HG02610 (cell line): Measurements from ENCODE around the gene TRAM2.

Experiments
- ATAC-seq: cut with Tn5 transposase; IDR thresholded peaks from one replicate; pipeline ENCODE4 v1.9.1; 2021; ENCODE audit warnings: mild to moderate bottlenecking, moderate library complexity; ENCODE audit not compliant: unreplicated experiment

TRAM2 gene

DNA sequence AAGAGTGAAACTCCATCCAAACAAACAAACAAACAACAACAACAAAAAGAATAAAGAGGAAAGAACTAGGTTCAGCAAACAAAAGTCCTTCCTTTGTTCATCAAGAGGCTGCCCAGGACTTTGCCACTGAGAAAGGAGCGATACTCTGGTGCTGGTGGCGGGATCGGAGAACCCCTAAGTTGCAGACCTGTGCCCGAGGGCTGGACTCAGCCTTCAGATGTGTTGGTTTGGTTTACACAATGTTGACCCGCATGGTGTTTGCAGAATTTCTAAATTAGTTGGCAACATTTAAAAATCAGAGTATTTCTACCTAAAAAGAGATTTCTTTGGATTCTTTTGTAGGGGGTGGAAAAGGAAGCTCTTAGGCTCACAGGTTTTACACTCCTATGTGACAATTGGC lies 42.5 kb downstream of the TRAM2 start:
- ATAC-seq = no peak

DNA sequence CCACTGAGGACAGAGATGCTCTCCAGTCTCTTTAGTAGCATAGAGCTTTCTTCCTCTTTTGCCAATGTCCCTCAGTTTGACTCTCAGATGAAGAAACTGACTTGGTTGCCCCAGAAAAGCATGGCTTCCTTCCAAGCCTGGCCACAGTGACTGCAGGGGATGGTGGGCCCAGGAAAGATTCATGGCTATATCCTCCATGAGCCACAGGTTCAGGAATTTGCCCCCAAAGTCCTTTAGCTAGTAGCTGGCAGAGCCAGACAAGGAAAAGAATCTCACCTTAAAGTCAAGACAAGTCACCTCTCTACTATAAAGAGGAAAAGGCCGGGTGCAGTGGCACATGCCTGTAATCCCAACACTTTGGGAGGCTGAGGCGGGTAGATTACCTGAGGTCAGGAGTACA lies 43.4 kb downstream of the TRAM2 start:
- no peak for ATAC-seq

DNA sequence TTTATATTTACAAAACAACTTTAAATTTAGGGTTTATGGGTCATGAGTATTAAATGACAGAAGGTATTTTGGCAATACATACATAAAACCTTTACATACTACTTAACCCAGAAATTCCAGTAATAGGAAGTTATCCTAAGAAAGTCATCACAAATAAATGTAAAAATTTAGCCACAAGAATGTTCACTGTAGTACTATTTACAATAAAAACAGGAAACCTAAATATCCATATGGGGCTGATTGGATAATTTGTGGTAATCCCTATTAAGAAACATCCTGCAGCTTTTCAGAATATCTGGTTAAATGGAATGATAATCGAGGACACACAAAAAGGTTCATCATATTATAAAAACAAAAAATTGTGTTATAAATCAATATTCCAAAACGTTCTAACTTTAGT lies 44.4 kb downstream of the TRAM2 start:
- no peak for ATAC-seq

DNA sequence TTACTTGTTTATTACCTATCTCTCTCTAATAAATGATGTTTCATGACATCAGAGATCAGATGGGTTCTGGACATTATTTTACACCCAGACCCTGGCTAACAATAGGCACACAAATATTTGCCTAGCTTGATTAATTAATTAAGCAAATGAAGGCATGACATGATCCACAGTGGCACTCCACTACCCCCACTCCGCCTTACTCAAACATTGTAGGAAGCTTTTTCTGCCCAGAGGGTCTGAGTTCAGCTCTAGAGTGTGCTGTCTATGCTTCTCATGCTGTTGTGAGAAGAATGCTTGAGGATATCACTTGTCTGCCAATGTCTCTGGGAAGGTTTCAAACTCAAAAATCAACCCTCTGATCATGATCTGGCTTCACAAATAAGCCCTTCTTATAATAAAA lies 45.0 kb downstream of the TRAM2 start:
- no peak for ATAC-seq

DNA sequence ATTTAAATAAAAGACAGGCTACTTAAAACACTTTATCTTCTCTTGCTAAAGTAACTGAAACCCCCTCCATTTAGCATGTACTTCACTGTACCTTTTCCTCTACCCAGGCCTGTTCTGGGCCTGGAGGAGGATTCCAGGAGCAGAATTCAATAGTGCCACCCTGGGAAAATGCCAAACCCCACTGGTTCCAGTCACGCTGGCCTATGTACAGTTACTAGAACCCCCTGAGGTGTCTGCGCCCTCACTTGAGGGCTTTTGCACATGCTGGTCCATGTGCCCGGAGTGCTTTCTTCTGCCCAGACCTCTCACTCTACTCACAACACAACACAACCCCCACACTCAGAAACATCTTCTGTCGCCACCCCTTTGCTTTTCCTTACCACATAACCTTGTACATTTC lies 45.5 kb downstream of the TRAM2 start:
- ATAC-seq = no peak

DNA sequence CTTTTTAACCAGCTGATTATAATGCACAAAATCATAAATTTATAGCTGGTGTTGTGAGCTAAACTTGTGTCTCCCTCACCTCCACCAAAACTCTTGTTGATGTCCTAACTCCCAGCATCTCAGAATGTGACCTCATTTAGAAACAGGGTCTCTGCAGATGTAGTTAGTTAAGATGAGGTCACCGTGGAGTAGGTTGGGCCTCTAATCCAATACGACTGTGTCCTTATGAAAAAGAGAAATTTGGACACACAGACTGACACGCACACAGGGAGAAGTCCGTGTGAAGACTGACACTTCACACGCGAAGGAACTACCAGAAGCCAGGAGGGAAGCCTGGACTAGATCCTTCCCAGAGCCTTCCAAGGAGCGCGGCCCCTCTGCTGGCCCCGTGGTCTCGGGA lies 46.5 kb downstream of the TRAM2 start:
- no peak for ATAC-seq

DNA sequence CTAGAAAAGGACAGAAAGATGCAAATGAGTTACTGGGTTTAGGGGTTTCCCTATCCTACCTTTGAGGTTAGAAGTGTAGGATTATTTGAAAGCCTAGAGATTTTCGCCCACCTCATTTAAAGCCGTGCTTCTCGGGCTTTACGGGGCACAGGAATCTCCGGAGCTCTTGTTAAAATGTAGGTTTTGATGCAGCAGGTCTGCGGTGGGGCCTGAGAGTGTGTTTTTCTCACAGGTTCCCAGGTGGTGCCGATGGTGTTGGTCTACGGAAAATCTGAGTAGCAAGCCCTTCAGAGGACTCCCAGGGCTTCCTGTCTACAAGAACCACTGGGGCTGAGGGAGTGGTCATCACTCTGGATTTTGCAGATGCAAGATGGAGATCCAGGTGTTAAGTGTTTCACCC lies 47.5 kb downstream of the TRAM2 start:
- ATAC-seq = peak; percentile 59

DNA sequence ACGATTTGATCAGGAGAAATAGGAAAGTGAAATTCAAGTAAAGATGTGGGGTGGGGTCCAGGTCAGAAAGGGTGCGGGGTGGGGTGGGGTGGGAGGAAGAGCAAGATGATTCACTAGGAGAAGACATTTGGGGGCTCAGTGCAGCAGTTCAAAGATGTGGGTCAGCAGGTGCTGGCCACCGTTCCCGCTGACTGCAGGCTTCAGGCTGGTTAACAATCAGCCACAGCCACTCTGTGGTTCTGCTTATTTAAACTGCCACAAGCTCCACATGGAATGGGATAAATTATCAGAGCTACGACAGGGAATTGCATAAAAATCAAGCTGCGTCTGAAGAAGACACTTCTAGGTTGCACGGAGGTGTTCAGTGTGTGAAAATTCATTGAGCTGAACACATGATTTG lies 49.4 kb downstream of the TRAM2 start:
- no peak for ATAC-seq

DNA sequence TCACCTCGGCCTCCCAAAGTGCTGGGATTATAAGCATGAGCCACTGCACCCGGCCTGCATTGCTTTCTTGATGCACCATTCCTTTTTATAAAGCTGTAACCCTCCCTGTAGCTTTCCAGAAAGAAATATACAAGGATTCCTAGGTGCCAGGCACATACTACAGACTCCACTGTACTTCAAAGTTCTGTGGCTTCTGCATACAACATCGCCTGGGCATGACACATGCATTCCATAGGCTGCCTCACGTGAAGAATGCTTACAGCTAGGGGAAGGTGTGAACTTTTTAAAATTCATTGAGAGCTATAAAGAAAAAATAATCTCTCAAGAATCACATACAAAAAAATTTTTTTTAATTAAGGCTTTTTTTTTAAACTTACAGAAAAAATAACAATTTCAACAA lies 50.2 kb downstream of the TRAM2 start:
- no peak for ATAC-seq

DNA sequence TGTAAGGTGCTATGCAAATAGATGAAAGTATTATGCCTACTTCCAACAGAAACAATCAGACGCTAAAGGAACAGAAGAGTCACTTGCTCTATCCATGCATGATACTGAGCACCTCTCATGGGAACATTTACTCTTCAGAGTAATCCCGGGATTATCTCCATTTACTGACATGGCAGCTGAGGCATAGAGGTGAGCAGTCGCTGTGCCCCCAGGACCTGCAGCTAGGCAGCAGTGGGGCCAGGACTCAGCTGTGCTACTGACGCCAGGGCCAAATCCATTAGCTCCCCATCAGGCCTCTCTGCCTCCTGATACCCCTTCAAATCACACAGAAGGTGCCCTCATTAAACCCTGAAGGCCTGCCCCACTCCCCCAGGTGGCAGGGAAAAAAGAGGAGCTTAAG lies 51.9 kb downstream of the TRAM2 start:
- no peak for ATAC-seq

DNA sequence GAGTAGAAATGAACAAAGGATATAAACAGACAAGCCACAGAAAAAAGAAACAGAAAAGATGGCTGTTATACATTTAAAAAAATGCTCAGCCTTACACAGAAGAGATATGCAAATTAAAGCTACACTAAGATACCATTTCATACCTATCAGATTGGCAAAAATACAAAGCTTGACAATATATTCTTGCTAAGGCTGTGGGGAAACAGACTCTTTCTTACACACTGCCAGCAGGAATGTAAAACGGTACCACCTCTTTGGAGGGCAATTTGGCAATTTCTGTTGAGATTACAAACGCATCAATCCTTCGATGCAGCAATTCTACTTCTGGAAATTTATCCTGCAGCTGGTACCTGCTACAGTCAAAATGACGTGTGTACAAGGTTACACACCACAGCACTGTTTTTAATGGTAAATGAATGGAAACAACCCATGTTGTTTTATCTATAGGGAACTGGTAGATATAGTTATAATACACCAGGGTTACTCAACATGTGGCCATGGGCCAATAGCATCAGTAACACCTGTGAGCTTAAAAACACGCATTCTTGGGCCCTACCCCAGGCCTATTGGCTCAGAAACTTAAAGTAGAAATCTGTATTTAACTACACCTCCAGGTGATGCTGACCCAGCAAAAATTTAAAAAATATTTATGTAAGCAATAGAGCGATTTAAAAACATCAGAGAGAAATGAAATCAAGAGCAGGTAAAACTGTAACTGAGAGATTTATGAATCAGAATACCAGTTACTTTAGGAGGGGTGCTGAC lies 53.3 kb downstream of the TRAM2 start:
- no peak for ATAC-seq

DNA sequence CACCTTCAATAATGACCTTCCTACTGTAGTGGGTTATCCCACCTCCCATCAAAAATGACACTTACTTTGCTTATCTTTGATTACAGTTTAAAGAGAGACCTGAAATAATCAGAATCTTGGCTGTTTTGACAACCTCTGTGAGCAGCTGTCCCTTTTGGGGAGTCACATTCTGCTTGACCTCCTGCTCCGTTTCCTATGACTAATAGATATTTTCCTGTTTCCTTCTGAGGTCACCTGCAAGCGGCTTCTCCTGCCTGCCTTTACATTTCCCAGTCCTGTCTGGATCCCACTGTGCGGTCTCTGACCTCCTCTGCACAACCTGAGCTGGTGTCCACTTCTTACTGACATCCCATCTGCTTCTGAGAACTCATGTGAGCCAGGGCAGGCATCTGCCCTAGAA lies 54.2 kb downstream of the TRAM2 start:
- ATAC-seq = no peak

DNA sequence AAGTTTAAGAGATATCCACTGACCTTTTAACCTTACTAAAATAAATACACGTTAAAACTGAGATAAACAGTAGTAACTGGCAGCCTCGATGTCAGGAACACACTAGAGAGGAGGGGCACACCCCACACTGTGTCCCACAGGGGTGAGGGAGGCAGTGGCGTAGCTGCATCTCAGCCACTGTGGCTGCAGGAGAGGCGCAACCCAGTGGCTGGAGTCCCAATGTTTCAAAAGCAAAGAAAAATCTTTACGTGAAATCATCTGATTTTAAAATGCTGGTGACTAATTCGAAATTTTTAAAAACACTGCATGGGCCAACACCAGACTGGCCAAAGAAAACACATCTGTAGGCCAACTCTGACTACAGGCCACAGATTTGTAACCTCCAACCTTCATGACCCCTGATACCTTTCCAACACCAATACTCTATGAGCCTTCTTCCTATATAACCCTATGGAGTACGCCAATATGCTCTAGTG lies 54.7 kb downstream of the TRAM2 start:
- no peak for ATAC-seq

DNA sequence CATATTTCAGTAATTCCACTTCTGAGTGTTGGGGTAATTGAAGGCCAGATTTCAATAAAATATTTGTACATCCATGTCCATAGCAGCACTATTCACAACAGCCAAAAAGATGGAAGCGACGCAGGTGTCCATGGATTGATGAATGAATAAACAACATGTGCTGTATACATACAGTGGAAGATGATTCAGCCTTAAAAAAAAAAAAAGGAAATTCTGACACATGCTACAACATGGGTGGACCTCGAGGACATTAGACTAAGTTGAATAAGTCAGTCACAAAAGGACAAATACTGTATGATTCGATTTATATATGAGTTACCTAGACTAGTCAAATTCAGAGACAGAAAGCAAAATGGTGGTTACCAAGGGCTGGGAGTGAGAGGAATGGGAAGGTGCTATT lies 57.2 kb downstream of the TRAM2 start:
- no peak for ATAC-seq

DNA sequence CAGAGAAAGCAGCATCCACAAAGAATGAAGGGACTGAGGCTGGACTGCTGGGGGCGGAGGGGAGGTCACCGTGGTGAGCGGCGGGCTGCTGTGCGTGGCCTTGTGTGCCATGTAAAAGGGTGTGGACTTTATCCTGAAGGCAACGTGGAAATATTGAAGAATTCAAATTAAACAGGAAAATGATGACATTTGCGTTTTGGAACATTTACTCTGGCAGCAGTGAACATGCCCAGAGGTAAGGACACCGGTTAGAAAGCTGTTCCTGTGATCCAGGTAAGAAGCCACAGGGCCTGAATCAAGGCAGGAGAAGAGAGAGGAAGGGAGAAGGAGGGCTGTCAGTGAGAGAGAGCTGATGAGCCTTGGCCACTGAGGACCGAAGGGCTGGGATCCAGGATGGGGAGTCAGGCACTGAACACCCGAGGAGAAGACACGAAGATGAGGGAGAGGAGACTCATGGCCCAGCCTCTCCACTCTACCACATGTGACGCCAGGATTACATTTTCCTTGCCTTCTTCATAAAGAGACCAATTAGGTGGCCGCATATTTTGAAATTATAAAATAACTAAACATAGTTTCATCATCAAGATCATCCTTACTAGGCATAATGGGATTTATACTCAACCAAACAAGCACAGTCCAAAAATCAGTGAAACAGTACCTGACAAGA lies 58.4 kb downstream of the TRAM2 start:
- ATAC-seq = no peak

DNA sequence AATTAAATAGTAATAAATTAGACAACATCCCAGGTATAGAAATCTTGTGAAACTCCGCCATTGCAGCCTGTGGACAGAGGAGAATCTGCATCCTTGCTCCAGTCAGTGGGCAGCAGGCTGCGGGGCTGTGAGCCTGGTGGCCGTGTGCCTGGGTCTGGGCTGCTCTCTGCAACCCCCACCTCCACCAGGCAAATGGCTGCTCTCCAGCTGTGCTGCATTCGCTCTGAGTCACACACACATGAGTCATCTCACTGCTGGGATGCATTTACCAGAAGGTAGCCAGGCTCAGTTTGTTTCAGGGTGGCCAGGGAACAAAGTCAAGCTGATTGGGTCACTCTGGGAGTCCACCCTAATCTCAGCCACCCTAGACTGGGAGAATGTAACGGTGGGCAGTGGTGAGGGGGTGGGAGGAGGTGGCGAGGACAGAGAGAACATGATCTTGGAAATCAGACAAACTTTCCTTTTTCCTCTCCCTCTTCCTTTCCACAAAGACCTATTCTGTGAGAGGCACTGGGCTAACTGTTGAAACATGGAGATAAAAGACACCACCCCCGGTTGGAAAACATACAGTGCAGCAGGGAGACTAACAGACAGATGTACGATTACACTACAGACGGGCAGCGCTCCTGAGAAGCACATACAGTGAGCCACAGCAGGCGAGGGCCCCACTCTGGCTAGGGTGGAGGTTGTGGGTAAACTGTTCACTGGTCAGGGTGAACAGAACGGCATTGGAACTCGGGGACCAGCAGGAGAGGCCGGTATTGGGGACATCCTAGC lies 59.2 kb downstream of the TRAM2 start:
- ATAC-seq = peak; percentile 97

DNA sequence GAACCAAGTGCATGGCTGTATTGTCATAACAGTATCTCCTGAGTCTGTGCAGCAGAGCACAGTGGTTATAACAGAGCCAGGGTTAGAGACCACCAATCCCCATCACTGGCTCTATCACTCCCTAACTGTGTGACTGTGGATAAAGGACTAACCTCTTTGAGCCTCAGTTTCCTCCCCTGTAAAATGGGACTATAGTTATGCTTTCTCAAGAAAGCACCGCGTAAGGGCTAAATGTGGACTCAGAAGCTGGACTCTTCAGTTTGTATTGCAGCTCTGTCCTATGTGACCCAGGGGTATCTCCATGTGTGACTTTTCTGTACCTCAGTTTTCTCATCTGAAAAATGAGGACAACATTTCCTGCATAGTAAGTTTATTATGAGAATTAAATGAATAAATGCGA lies 59.9 kb downstream of the TRAM2 start:
- ATAC-seq = no peak

DNA sequence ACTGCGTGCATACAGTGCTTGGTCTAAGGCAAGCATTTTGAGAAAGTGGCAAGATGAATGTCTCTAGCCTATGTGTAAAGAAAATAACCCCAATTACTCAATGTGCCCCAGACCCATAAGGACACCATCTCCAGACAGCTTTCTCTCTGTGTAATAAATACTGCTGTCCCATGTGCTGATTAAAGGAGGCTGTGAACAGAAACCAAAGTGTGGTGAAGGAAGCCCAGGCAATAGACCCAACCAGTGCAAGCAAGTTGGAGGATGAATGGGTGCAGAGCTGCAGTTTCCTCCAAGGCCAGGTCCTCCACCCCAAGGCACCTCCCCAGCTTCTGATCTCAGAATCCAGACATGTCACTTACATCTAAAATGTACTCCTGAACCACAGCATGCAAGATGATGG lies 60.6 kb downstream of the TRAM2 start:
- ATAC-seq = no peak

DNA sequence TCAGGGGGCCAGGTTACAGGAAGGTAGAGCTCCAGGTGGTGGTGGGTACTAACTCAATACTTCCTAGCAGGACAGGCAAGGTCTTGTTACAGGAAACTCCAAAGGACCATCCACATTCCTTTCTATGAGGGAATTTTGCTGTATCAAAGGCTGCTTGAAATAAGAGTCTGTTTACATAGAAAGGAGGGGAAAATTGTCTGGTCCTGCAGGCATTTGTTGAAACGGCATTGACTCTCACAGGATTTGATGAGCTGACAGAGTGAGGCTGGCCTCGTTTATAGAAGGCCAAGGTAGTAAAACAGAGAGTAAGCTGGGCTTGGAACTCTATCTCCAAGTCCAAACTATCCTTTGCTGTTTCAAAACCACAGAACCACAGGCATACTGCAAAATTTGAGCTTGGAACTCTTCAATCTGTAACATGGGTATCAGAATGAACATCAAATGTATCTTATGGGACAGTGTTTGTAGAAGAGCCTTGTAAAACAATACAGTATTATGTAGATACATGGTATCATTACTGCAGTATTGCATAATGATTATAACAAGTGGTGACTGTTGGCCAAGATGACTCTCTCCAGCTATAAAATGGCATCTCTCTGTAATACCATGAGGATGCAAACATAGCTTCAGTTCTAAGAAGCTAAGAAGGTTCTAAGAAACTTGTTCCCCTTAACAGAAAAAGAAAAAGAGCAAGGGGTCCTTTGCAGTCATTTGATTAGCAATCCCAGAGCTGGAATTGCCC lies 61.5 kb downstream of the TRAM2 start:
- no peak for ATAC-seq

DNA sequence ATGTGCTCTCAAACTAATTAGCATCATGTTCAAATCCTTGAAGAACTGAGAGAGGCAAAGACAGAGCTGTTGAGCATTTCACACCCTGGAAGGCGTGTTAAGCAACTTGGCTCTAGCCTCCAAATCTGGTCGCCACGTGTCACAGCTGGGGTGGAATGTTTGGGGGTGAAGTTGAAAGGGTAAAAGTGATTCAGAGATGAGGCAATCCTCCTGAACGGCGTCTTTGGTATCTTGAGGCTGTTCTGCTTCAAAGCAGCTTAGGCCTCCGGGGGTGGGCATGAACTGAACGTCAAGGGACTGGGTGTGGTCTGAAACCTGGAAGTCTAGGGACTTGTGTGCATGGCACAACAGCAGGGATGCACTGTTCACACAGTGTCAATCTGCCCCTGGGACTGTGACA lies 62.3 kb downstream of the TRAM2 start:
- ATAC-seq = no peak

DNA sequence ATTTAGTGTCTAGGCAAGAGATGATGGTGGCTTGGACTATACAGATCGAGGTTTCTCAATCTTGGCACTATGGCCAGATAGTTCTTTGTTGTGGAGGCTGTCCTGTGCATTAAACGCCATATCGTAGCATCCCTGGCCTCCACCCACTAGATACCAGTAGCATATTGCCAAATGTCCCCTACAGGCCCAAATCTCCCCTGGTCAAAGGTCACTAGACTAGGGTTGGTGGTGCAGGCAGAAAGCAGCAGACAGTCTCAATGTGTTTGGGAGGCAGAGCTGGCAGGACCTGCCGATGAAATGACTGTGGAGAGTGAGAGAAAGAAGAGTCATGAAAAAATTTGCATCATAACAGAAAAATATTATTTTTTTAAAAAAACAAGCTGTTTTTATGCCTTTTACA lies 63.0 kb downstream of the TRAM2 start:
- ATAC-seq = no peak
